ENCODE data around the gene LY6G6C.

LY6G6C gene

DNA sequence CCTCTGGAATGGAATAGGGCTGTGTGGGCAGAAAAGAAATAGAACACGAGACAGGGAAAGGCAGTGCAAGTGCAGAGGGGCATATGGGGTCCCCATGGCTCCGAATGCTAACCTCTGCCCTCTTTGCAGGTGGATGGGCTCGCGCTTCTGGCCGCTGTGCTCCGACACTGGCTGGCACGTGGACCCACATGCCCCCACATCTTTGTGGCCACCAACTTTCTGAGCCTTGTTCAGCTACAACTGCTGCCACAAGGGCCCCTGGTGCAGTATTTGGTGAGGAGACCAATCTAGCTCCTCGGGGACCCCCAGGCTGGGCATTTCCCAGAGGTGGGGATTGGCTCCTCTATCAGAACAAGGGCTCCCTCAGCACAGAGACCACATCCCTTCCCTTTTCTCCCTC, 39.8 kb upstream of the LY6G6C start:
- CTCF ChIA-PET: interaction anchor here (1.8 kb wide), 2 partner anchors 9 to 30 kb away, joined by 5 to 12 read pairs; no protein-coding TSS in a partner anchor
- no peak overlapping the region for H3K4me3 ChIP-seq (ENCODE audit: low read depth, low read length)
- POLR2A ChIA-PET: interaction anchor here (0.7 kb wide), 1 partner anchor 10 kb away, joined by 3 read pairs; no protein-coding TSS in a partner anchor
- no peak for TF ChIP-seq CTCF (IDR thresholded peaks at IDR 0.05; ENCODE audit: insufficient read depth, low read length, missing control alignments)
- DNase-seq (ENCODE audit: low read depth, low spot score): no peak

GRCh38 chr6:31760790-31761189, 39.2 kb upstream of the LY6G6C start:
- no peak for TF ChIP-seq CTCF (IDR thresholded peaks at IDR 0.05; ENCODE audit: insufficient read depth, low read length, missing control alignments)
- H3K4me3 ChIP-seq (ENCODE audit: low read depth, low read length): no peak overlapping the region
- POLR2A ChIA-PET: interaction anchor here (0.7 kb wide), 1 partner anchor 10 kb away, joined by 3 read pairs; no protein-coding TSS in a partner anchor
- CTCF ChIA-PET: interaction anchor here (1.8 kb wide), 2 partner anchors 9 to 30 kb away, joined by 5 to 12 read pairs; no protein-coding TSS in a partner anchor
- no peak for DNase-seq (ENCODE audit: low read depth, low spot score)

GRCh38 chr6:31758281-31758680, 36.7 kb upstream of the LY6G6C start:
- POLR2A ChIA-PET: no interaction called here
- no peak for DNase-seq (ENCODE audit: low read depth, low spot score)
- no peak for TF ChIP-seq CTCF (IDR thresholded peaks at IDR 0.05; ENCODE audit: insufficient read depth, low read length, missing control alignments)
- no peak overlapping the region for H3K4me3 ChIP-seq (ENCODE audit: low read depth, low read length)
- CTCF ChIA-PET: interaction anchor here (1.1 to 5.4 kb wide), 2 partner anchors 11 to 132 kb away, joined by 4 to 28 read pairs; no protein-coding TSS in a partner anchor

GRCh38 chr6:31752739-31753319, 31.3 kb upstream of the LY6G6C start:
- DNase-seq (ENCODE audit: low read depth, low spot score): no peak
- no peak overlapping the region for H3K4me3 ChIP-seq (ENCODE audit: low read depth, low read length)
- ChIA-PET POLR2A (interaction anchor here (0.6 to 2.8 kb wide), 10 partner anchors 12 to 219 kb away, joined by 3 to 15 read pairs (median 4); partner anchors contain the start of genes DXO, HSPA1B and MSH5), CTCF (interaction anchor here (0.9 to 4.1 kb wide), 7 partner anchors 13 to 53 kb away, joined by 3 to 21 read pairs (median 4); partner anchors contain the start of gene CLIC1)
- no peak for TF ChIP-seq CTCF (IDR thresholded peaks at IDR 0.05; ENCODE audit: insufficient read depth, low read length, missing control alignments)

DNA sequence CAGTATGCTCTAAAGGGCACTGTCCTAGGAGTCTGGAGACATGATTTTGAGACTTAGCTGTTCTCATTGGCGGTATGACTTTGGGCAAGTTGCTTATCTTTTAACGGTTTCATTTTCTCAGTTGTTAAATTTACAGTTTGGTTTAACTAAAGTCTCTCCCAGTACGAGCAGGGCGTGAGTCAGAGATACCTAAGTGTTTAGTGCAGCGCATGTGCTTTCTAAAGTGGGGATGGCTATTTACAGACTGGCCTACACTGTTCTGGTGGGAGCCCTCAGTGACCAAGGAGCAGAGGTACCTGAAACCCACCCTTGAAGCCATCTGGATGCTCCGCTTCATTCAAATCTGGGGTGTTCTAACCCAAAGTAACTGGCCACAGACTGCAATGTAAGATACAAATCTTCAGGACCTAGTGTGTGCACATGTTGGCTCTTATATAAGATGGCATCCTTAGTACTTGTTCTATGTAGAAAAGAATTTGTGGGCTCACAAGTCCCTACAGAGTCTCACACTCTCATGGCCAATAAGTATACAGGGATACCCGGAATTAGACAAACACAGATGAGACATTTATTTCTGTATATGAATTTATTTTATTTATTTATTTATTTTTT, 29.0 kb upstream of the LY6G6C start:
- POLR2A ChIA-PET: no interaction called here
- DNase-seq (ENCODE audit: low read depth, low spot score): no peak
- CTCF ChIA-PET: interaction anchor here (0.9 to 4.1 kb wide), 3 partner anchors 11 to 41 kb away, joined by 3 to 21 read pairs (median 5); partner anchors contain the start of gene MSH5
- no peak for TF ChIP-seq CTCF (IDR thresholded peaks at IDR 0.05; ENCODE audit: insufficient read depth, low read length, missing control alignments)
- no peak overlapping the region for H3K4me3 ChIP-seq (ENCODE audit: low read depth, low read length)

All from AG04449 (cell line).